HEK293 (cell line): ENCODE results near the gene BRCC3.

Experiments used
- EGR2 ChIP-seq: fragments of 450-650 bp; formaldehyde crosslinking; IDR thresholded peaks from 2 replicates; pipeline ENCODE4 v1.5.1; 2016; ENCODE audit warnings: low read depth, missing biosample characterization, missing genetic modification characterization
- FEZF1 ChIP-seq: fragments of 450-650 bp; formaldehyde crosslinking; IDR thresholded peaks from 2 replicates; pipeline ENCODE4 v1.5.1; 2016; ENCODE audit warnings: missing biosample characterization, missing genetic modification characterization
- GLIS1 ChIP-seq: fragments of 450-650 bp; formaldehyde crosslinking; IDR thresholded peaks from 2 replicates; pipeline ENCODE4 v1.5.1; 2016; ENCODE audit warnings: missing biosample characterization, missing genetic modification characterization
- HOXD13 ChIP-seq: sonication (generic); formaldehyde crosslinking; IDR thresholded peaks from 2 replicates; pipeline ENCODE4 v1.8.0; 2022; ENCODE audit warnings: missing genetic modification reagents, borderline replicate concordance
- KLF16 ChIP-seq: fragments of 450-650 bp; formaldehyde crosslinking; IDR thresholded peaks from 2 replicates; pipeline ENCODE4 v1.5.1; 2017; ENCODE audit warnings: missing biosample characterization, missing genetic modification characterization
- SALL2 ChIP-seq: fragments of 450-650 bp; formaldehyde crosslinking; IDR thresholded peaks from 2 replicates; pipeline ENCODE4 v1.5.0; 2017; ENCODE audit warnings: missing biosample characterization, mild to moderate bottlenecking, missing genetic modification characterization, borderline replicate concordance
- ZBTB20 ChIP-seq: fragments of 450-650 bp; formaldehyde crosslinking; IDR thresholded peaks from 2 replicates; pipeline ENCODE4 v1.5.1; 2016; ENCODE audit warnings: missing biosample characterization, missing genetic modification characterization
- ZEB2 ChIP-seq: fragments of 450-650 bp; formaldehyde crosslinking; IDR thresholded peaks from 2 replicates; pipeline ENCODE4 v1.5.1; 2016; ENCODE audit warnings: missing biosample characterization, missing genetic modification characterization
- ZFP41 ChIP-seq: fragments of 450-650 bp; formaldehyde crosslinking; IDR thresholded peaks from 2 replicates; pipeline ENCODE4 v1.5.1; 2016; ENCODE audit warnings: missing biosample characterization, missing genetic modification characterization, borderline replicate concordance
- ZIC2 ChIP-seq: fragments of 450-650 bp; formaldehyde crosslinking; IDR thresholded peaks from 2 replicates; pipeline ENCODE4 v1.5.1; 2016; ENCODE audit warnings: missing biosample characterization, missing genetic modification characterization
- ZNF112 ChIP-seq: fragments of 450-650 bp; formaldehyde crosslinking; IDR thresholded peaks from 2 replicates; pipeline ENCODE4 v1.5.0; 2017; ENCODE audit warnings: missing biosample characterization, missing genetic modification characterization
- ZNF121 ChIP-seq: fragments of 450-650 bp; formaldehyde crosslinking; IDR thresholded peaks from 2 replicates; pipeline ENCODE4 v1.5.1; 2016; ENCODE audit warnings: missing biosample characterization, missing genetic modification characterization
- ZNF174 ChIP-seq: fragments of 450-650 bp; formaldehyde crosslinking; IDR thresholded peaks from 2 replicates; pipeline ENCODE4 v1.5.0; 2017; ENCODE audit warnings: missing biosample characterization, mild to moderate bottlenecking, missing genetic modification characterization
- ZNF221 ChIP-seq: fragments of 450-650 bp; formaldehyde crosslinking; IDR thresholded peaks from 2 replicates; pipeline ENCODE4 v1.5.1; 2017; ENCODE audit warnings: missing biosample characterization, missing genetic modification characterization, borderline replicate concordance
- ZNF239 ChIP-seq: fragments of 450-650 bp; formaldehyde crosslinking; IDR thresholded peaks from 2 replicates; pipeline ENCODE4 v1.5.1; 2016; ENCODE audit warnings: missing biosample characterization, missing genetic modification characterization
- ZNF292 ChIP-seq: fragments of 450-650 bp; formaldehyde crosslinking; IDR thresholded peaks from 2 replicates; pipeline ENCODE4 v1.5.1; 2016; ENCODE audit warnings: low read depth, missing biosample characterization, missing genetic modification characterization, borderline replicate concordance
- ZNF341 ChIP-seq: fragments of 450-650 bp; formaldehyde crosslinking; IDR thresholded peaks from 2 replicates; pipeline ENCODE4; 2016; ENCODE audit warnings: low read depth, missing biosample characterization, missing genetic modification characterization
- ZNF354C ChIP-seq: fragments of 450-650 bp; formaldehyde crosslinking; IDR thresholded peaks from 2 replicates; pipeline ENCODE4 v1.5.1; 2016; ENCODE audit warnings: missing biosample characterization, missing genetic modification characterization, low read depth, borderline replicate concordance
- ZNF366 ChIP-seq: fragments of 450-650 bp; formaldehyde crosslinking; conservative IDR thresholded peaks from 2 replicates; pipeline ENCODE4 v1.5.1; 2016; ENCODE audit warnings: missing biosample characterization, missing genetic modification characterization
- ZNF514 ChIP-seq: fragments of 450-650 bp; formaldehyde crosslinking; IDR thresholded peaks from 2 replicates; pipeline ENCODE4 v1.5.1; 2016; ENCODE audit warnings: missing biosample characterization, missing genetic modification characterization
- ZNF521 ChIP-seq: fragments of 450-650 bp; formaldehyde crosslinking; IDR thresholded peaks from 2 replicates; pipeline ENCODE4 v1.5.1; 2017; ENCODE audit warnings: missing biosample characterization, mild to moderate bottlenecking, missing genetic modification characterization
- ZNF558 ChIP-seq: fragments of 450-650 bp; formaldehyde crosslinking; IDR thresholded peaks from 2 replicates; pipeline ENCODE4 v1.5.1; 2016; ENCODE audit warnings: missing biosample characterization, missing genetic modification characterization
- ZNF600 ChIP-seq: fragments of 450-650 bp; formaldehyde crosslinking; IDR thresholded peaks from 2 replicates; pipeline ENCODE4 v1.5.1; 2016; ENCODE audit warnings: missing biosample characterization, missing genetic modification characterization
- ZNF623 ChIP-seq: fragments of 450-650 bp; formaldehyde crosslinking; IDR thresholded peaks from 2 replicates; pipeline ENCODE4 v1.5.1; 2016; ENCODE audit warnings: missing biosample characterization, missing genetic modification characterization
- ZNF624 ChIP-seq: fragments of 450-650 bp; formaldehyde crosslinking; IDR thresholded peaks from 2 replicates; pipeline ENCODE4 v1.5.1; 2017; ENCODE audit warnings: missing biosample characterization, missing genetic modification characterization
- ZNF629 ChIP-seq: fragments of 450-650 bp; formaldehyde crosslinking; IDR thresholded peaks from 2 replicates; pipeline ENCODE4 v1.5.1; 2017; ENCODE audit warnings: missing biosample characterization, missing genetic modification characterization
- ZNF658 ChIP-seq: fragments of 450-650 bp; formaldehyde crosslinking; IDR thresholded peaks from 2 replicates; pipeline ENCODE4; 2016; ENCODE audit warnings: missing biosample characterization, missing genetic modification characterization
- ZNF664 ChIP-seq: fragments of 450-650 bp; formaldehyde crosslinking; IDR thresholded peaks from 2 replicates; pipeline ENCODE4 v1.5.1; 2016; ENCODE audit warnings: missing biosample characterization, missing genetic modification characterization
- ZNF677 ChIP-seq: fragments of 450-650 bp; IDR thresholded peaks from 2 replicates; pipeline ENCODE4 v1.5.0; 2018; ENCODE audit warnings: missing biosample characterization, mild to moderate bottlenecking, missing genetic modification characterization, moderate library complexity
- ZNF830 ChIP-seq: fragments of 450-650 bp; IDR thresholded peaks from 2 replicates; pipeline ENCODE4 v1.5.0; 2018; ENCODE audit warnings: missing biosample characterization, missing genetic modification characterization, low read depth, mild to moderate bottlenecking, moderate library complexity
- ZSCAN23 ChIP-seq: fragments of 450-650 bp; formaldehyde crosslinking; IDR thresholded peaks from 2 replicates; pipeline ENCODE4 v1.5.1; 2016; ENCODE audit warnings: missing biosample characterization, missing genetic modification characterization
- TF ChIP-seq, protein P1 (sequence below): fragments of 450-650 bp; formaldehyde crosslinking; conservative IDR thresholded peaks from 2 replicates; pipeline ENCODE4 v1.5.1; 2016; ENCODE audit warnings: low read depth, missing biosample characterization, missing genetic modification characterization
- TF ChIP-seq, protein P2 (sequence below): fragments of 450-650 bp; formaldehyde crosslinking; IDR thresholded peaks from 2 replicates; pipeline ENCODE4 v1.5.1; 2016; ENCODE audit warnings: missing biosample characterization, missing genetic modification characterization, borderline replicate concordance
- TF ChIP-seq, protein P3 (sequence below): fragments of 450-650 bp; formaldehyde crosslinking; IDR thresholded peaks from 2 replicates; pipeline ENCODE4 v1.5.1; 2016; ENCODE audit warnings: missing biosample characterization, missing genetic modification characterization

The BRCC3 gene

DNA sequence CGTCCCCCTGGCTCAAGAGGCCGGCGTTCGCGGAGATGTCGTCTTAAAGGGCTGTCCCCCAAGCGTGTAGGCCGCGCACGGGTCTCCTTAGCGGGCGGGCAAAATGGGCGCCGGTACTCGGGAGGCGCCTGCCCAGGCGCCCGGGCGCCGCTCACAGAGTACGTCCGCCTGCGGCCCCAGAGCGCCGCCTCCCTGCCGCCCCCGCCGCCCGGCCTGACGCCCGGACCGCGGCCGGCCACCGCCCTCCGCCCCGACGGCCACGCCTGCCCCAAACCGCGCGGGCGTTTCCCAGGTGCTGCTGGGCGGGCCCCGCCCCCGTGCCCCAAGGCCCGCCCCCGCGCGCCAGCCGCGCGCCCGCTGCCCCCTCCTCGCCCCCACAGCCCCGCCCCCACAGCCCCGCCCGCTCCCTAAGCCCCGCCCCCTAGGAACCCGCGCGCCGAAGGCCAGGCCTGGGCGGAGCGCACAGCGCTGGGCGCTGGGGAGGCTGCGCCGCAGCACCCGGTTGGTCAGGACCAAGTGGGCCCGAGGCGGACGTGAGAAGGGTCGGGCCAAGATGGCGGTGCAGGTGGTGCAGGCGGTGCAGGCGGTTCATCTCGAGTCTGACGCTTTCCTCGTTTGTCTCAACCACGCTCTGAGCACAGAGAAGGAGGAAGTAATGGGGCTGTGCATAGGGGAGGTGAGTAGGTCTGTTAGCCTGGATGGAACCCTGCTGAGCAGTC lies at the start of gene BRCC3, which contains the start of the genes CMC4 and MTCP1 (continued):
- no peak for TF ChIP-seq ZNF514 (tag by site-specific recombination)
- TF ChIP-seq ZNF830 (tag by site-specific recombination): no peak
- TF ChIP-seq HOXD13 (CRISPR knock-in tag): no peak
- TF ChIP-seq ZNF600 (tag by site-specific recombination): peak; percentile 65
- TF ChIP-seq, protein P1, sequence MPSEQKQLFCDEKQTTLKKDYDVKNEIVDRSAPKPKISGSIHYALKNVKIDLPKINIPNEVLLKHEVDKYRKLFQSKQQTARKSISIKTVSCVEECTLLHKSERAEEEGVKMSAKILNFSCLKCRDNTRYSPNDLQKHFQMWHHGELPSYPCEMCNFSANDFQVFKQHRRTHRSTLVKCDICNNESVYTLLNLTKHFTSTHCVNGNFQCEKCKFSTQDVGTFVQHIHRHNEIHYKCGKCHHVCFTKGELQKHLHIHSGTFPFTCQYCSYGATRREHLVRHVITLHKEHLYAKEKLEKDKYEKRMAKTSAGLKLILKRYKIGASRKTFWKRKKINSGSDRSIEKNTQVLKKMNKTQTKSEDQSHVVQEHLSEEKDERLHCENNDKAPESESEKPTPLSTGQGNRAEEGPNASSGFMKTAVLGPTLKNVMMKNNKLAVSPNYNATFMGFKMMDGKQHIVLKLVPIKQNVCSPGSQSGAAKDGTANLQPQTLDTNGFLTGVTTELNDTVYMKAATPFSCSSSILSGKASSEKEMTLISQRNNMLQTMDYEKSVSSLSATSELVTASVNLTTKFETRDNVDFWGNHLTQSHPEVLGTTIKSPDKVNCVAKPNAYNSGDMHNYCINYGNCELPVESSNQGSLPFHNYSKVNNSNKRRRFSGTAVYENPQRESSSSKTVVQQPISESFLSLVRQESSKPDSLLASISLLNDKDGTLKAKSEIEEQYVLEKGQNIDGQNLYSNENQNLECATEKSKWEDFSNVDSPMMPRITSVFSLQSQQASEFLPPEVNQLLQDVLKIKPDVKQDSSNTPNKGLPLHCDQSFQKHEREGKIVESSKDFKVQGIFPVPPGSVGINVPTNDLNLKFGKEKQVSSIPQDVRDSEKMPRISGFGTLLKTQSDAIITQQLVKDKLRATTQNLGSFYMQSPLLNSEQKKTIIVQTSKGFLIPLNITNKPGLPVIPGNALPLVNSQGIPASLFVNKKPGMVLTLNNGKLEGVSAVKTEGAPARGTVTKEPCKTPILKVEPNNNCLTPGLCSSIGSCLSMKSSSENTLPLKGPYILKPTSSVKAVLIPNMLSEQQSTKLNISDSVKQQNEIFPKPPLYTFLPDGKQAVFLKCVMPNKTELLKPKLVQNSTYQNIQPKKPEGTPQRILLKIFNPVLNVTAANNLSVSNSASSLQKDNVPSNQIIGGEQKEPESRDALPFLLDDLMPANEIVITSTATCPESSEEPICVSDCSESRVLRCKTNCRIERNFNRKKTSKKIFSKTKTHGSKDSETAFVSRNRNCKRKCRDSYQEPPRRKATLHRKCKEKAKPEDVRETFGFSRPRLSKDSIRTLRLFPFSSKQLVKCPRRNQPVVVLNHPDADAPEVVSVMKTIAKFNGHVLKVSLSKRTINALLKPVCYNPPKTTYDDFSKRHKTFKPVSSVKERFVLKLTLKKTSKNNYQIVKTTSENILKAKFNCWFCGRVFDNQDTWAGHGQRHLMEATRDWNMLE (tag by site-specific recombination): no peak
- no peak for TF ChIP-seq ZEB2 (tag by site-specific recombination)
- peak; percentile 32; the same call in 1 of the 2 replicates for TF ChIP-seq GLIS1
- no peak for TF ChIP-seq ZNF354C (tag by site-specific recombination)
- peak; percentile 30; the same call in 1 of the 2 replicates for TF ChIP-seq ZBTB20 (tag by site-specific recombination)
- TF ChIP-seq ZNF174 (tag by site-specific recombination): no peak
- TF ChIP-seq KLF16 (tag by site-specific recombination): 0 out of 2 replicates have a peak, but pooled peaks have one; percentile 25
- TF ChIP-seq ZNF677 (tag by site-specific recombination): no peak
- no peak for TF ChIP-seq EGR2 (tag by site-specific recombination)
- TF ChIP-seq ZIC2 (tag by site-specific recombination): no peak; the same call in 1 of the 2 replicates
- TF ChIP-seq ZNF221: no peak
- no peak for TF ChIP-seq ZFP41 (tag by site-specific recombination)
- TF ChIP-seq, protein P2, sequence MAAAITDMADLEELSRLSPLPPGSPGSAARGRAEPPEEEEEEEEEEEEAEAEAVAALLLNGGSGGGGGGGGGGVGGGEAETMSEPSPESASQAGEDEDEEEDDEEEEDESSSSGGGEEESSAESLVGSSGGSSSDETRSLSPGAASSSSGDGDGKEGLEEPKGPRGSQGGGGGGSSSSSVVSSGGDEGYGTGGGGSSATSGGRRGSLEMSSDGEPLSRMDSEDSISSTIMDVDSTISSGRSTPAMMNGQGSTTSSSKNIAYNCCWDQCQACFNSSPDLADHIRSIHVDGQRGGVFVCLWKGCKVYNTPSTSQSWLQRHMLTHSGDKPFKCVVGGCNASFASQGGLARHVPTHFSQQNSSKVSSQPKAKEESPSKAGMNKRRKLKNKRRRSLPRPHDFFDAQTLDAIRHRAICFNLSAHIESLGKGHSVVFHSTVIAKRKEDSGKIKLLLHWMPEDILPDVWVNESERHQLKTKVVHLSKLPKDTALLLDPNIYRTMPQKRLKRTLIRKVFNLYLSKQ (tag by site-specific recombination): no peak
- no peak for TF ChIP-seq ZNF624 (tag by site-specific recombination)
- TF ChIP-seq, protein P3, sequence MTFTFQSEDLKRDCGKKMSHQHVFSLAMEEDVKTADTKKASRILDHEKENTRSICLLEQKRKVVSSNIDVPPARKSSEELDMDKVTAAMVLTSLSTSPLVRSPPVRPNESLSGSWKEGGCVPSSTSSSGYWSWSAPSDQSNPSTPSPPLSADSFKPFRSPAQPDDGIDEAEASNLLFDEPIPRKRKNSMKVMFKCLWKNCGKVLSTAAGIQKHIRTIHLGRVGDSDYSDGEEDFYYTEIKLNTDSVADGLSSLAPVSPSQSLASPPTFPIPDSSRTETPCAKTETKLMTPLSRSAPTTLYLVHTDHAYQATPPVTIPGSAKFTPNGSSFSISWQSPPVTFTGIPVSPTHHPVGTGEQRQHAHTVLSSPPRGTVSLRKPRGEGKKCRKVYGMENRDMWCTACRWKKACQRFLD: no peak
- no peak for TF ChIP-seq ZNF521 (tag by site-specific recombination)
- TF ChIP-seq ZNF366 (tag by site-specific recombination): no peak
- TF ChIP-seq ZNF558: 0 out of 2 replicates have a peak, but pooled peaks have one; percentile 15
- no peak for TF ChIP-seq FEZF1 (tag by site-specific recombination)
- no peak for TF ChIP-seq SALL2 (tag by site-specific recombination)
- no peak for TF ChIP-seq ZSCAN23 (tag by site-specific recombination)
- no peak for TF ChIP-seq ZNF292
- TF ChIP-seq ZNF658 (tag by site-specific recombination): no peak
- TF ChIP-seq ZNF121 (tag by site-specific recombination): no peak
- TF ChIP-seq ZNF341: no peak
- TF ChIP-seq ZNF239 (tag by site-specific recombination): no peak
- TF ChIP-seq ZNF112 (tag by site-specific recombination): no peak
- no peak for TF ChIP-seq ZNF629 (tag by site-specific recombination)
- TF ChIP-seq ZNF664 (tag by site-specific recombination): no peak
- no peak for TF ChIP-seq ZNF623
